Fibroblast of lung (primary cell): Measurements from ENCODE around the gene CEACAM18.

Source experiments
- EZH2 ChIP-seq: IDR thresholded peaks from 2 replicates; pipeline ENCODE4 v1.5.1; 2012; ENCODE audit warnings: low read length, control low read depth, mild to moderate bottlenecking; ENCODE audit errors: missing control alignments
- TF ChIP-seq, protein P1 (sequence below), 2 donors: IDR thresholded peaks in 1 of 2; conservative IDR thresholded peaks in 1 of 2; 1 replicate in 1 of 2; 2 replicates in 1 of 2; pipeline ENCODE4 v1.5.1; 2011 to 2012; ENCODE audit warnings: low read length in 2 of 2, control low read depth in 1 of 2, inconsistent platforms in 1 of 2, low read depth in 1 of 2, mild to moderate bottlenecking in 1 of 2

- TF ChIP-seq EZH2: no peak
- TF ChIP-seq, protein P1, sequence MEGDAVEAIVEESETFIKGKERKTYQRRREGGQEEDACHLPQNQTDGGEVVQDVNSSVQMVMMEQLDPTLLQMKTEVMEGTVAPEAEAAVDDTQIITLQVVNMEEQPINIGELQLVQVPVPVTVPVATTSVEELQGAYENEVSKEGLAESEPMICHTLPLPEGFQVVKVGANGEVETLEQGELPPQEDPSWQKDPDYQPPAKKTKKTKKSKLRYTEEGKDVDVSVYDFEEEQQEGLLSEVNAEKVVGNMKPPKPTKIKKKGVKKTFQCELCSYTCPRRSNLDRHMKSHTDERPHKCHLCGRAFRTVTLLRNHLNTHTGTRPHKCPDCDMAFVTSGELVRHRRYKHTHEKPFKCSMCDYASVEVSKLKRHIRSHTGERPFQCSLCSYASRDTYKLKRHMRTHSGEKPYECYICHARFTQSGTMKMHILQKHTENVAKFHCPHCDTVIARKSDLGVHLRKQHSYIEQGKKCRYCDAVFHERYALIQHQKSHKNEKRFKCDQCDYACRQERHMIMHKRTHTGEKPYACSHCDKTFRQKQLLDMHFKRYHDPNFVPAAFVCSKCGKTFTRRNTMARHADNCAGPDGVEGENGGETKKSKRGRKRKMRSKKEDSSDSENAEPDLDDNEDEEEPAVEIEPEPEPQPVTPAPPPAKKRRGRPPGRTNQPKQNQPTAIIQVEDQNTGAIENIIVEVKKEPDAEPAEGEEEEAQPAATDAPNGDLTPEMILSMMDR (conservative IDR thresholded peaks at IDR 0.05 in 1 of 2, IDR thresholded peaks at IDR 0.05 in 1 of 2; ENCODE audit: low read depth in 1 of 2, low read length in 2 of 2): no peak
Measured at GRCh38 chr19:51440052-51440451, 38.3 kb upstream of the CEACAM18 start.
